Astrocyte (in vitro differentiated cells and primary cell): ENCODE results near the gene MKKS.

ENCODE experiments used
- EZH2 ChIP-seq: IDR thresholded peaks from 2 replicates; pipeline ENCODE4 v1.6.1; 2012; ENCODE audit warnings: mild to moderate bottlenecking, low read length, inconsistent platforms; ENCODE audit not compliant: insufficient read depth
- TF ChIP-seq, protein P1 (sequence below): IDR thresholded peaks from 2 replicates; pipeline ENCODE4 v1.5.1; 2011; ENCODE audit warnings: low read depth, mild to moderate bottlenecking, inconsistent platforms, low read length, moderate library complexity; ENCODE audit not compliant: insufficient read depth

DNA sequence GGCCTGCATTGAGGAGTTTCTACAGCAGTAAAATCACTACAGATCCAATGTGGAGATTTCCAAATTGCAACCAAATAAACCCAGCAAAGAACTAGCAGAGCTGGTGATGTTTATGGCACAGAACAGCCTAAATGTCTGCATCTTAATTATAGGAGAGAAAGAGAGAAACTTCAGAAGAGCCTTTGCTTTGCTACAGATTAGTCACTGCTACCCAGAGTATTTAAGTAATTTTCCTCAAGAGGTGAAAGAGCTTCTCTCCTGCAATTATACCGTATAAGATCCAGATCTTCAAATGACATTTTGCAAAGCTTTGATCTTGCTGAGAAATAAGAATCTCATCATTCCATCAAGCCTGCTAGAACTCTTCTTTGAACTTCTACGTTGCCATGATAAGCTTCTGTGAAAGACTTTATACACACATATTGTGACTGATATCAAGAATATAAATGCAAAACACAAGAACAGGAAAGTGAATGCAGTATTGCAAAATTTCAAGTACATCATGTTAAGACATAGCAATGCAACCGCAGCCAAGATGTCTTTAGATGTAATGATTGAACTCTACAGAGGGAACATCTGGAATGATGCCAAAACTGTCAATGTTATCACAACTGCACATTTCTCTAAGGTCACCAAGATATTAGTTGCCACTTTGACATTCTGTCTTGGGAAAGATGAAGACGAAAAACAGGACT lies 48.0 kb downstream of the MKKS start:
- TF ChIP-seq, protein P1, sequence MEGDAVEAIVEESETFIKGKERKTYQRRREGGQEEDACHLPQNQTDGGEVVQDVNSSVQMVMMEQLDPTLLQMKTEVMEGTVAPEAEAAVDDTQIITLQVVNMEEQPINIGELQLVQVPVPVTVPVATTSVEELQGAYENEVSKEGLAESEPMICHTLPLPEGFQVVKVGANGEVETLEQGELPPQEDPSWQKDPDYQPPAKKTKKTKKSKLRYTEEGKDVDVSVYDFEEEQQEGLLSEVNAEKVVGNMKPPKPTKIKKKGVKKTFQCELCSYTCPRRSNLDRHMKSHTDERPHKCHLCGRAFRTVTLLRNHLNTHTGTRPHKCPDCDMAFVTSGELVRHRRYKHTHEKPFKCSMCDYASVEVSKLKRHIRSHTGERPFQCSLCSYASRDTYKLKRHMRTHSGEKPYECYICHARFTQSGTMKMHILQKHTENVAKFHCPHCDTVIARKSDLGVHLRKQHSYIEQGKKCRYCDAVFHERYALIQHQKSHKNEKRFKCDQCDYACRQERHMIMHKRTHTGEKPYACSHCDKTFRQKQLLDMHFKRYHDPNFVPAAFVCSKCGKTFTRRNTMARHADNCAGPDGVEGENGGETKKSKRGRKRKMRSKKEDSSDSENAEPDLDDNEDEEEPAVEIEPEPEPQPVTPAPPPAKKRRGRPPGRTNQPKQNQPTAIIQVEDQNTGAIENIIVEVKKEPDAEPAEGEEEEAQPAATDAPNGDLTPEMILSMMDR: no peak
- TF ChIP-seq EZH2: no peak
